Measurements from ENCODE around the gene FMN1.

The FMN1 gene

DNA sequence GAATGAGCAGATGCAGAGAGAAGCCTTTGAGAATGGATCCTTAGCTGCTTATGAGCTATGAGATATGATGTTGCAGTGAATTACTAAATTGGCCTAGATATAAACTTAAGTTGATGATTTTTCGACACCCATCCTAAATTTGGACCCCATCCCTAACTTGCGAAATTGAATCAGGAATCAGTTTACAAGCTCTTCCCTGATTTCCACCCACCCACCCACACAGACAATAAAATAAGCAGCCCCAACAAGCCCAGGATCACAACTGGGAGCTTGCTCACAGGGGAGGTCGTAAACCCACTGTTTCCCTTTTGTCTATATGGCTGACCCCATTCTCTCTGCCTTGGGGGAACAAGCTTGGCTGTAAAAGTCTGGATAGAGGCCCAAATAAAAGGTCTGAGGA is 419.4 kb downstream of the FMN1 start:
- no peak for DNase-seq (ENCODE audit: low read depth)

- no peak for DNase-seq (ENCODE audit: low read depth)
Measured at GRCh38 chr15:32774022-32774421, 420.5 kb downstream of the FMN1 start.

DNA sequence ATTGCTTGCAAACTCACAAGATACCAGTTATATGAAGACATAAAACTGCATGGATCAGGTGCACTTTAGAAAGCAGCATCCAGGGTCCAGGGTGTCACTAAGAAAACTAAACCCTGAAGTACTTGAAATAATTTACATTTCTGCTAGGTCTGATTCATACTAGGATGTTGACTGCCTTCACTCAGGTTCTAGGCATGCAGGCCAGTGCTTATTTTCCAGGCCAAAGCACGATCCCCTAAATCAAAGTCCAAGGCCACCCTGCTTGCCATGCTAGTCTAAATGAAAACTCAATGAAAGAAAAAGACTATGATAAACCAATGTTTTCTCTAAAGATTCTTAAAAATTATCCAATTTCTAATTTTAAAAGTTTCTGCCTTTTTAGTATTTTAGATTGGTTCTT is 427.3 kb downstream of the FMN1 start:
- DNase-seq (ENCODE audit: low read depth): no peak

DNA sequence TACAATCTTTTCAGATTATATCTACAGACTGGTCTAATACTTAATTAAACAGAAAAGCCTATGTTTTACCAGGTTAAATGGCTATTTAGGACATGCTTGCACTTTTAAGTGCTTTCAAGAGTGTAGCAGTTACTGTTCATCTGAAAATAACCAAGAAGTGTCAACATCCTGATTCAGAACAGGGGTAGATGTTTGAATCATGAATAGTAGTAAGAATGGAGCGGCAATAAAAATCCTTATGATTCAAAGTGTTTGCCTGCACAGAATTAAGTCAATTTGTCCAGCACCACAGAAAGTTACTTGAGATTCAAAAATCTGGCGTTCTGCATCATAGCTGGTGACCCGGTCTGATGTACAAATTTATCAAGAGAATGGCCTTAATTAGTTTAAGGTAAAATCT is 428.4 kb downstream of the FMN1 start:
- no peak for DNase-seq (ENCODE audit: low read depth)

DNA sequence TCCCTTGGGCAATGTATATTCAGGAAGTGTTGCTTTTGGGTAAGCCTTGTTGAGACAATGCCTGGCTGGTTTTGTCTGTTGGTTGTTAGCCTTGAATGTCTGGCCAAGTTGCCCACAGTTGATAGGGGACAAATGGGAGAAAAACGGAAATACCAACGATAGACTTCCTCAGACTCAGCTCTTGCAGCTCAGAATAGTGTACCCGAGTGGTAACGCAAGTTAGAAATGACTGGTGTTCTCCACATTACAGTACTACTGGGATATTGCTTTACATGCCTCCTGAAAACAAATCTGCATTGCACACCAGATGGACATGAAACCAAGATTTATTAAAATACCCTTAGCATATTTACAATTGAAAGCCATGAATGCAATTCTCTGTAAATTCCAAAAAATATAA is 429.3 kb downstream of the FMN1 start:
- DNase-seq (ENCODE audit: low read depth): no peak

- DNase-seq (ENCODE audit: low read depth): no peak
Measured at GRCh38 chr15:32763295-32763694, 431.2 kb downstream of the FMN1 start.

GRCh38 chr15:32757426-32757825 is 437.1 kb downstream of the FMN1 start:
- DNase-seq (ENCODE audit: low read depth): no peak

DNA sequence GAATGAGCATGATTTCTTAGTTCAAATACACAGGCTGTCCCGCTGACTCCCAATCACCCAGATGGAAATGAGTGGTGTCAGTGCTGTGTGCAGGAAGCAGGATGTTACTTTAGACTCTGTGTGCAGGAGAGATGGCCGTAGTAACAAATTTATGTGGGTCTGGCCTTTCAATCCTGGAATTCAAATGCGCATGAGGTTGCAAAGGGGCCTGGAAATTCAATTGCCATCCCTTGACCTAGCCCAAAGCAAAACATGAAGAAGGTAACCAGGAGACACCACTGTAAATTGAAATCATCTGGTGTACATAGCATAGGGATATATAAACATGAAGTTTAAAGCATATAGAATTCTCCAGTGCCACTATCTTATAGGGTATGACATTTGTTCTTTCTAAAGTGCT is 443.5 kb downstream of the FMN1 start:
- no peak for DNase-seq (ENCODE audit: low read depth)

GRCh38 chr15:32747921-32748342 is 446.6 kb downstream of the FMN1 start:
- no peak for DNase-seq (ENCODE audit: low read depth)

DNA sequence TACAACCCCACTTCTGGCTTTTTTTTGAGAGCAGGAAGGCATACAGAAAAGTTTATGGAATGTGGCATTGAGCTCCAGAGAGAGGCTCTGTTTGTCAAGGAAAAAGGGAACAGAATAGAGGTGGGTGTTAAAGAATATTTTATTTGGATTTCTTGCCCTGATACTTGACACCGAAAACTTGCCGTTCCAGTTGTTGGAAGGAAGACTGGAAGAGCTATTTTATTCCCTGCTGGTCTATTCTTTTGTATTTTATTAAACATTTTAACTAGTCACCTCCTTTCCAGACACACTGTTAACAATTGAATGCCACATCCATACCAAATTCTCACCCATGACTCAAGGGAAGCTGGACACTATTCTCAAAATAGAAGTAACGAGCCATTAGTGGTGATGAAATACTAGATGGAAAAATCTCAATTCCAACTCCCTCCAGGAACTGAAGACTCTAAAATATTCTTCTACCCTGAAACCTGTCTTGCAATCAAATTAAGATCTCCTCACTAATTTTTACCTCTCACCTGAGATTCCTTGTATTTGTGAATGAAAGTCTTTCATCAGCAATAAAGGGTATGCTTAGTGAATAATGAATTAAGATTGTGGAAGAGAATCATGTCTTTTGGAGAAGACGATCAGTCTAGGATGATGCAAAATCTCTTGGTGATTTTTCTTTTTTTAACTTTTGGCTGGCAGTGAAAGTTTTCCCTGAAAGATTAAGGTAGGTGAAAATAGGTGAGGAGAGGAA is 448.2 kb downstream of the FMN1 start:
- DNase-seq (ENCODE audit: low read depth): no peak

GRCh38 chr15:32743411-32744140 is 450.9 kb downstream of the FMN1 start:
- no peak for DNase-seq (ENCODE audit: low read depth)

DNA sequence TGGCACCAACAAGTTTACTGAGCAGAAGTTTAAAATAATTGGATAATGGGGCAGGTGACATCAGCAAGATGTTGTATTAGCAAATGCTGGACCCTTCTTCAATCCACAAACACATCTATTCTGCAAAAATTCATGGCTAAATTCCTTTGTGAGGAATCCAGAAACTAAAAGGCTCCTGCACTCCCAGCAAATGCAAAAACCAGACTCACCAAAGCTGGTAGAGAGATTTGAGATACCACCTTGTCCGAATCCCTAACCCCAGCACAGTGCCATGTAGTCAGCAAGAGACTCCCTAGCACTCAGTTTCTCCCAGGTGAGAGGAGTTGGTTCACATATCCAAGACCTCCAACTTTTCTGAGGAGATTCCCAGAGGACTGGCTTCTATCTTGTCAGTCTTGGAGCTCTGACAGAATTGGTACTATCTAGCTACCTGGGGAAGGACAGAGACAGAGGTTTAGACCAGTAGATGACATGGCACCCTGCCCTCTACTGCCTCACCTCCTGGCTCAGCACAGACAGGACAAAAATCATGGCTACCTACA is 454.9 kb downstream of the FMN1 start:
- no peak for DNase-seq (ENCODE audit: low read depth)

GRCh38 chr15:32738666-32739065 is 455.8 kb downstream of the FMN1 start:
- no peak for DNase-seq (ENCODE audit: low read depth)

DNA sequence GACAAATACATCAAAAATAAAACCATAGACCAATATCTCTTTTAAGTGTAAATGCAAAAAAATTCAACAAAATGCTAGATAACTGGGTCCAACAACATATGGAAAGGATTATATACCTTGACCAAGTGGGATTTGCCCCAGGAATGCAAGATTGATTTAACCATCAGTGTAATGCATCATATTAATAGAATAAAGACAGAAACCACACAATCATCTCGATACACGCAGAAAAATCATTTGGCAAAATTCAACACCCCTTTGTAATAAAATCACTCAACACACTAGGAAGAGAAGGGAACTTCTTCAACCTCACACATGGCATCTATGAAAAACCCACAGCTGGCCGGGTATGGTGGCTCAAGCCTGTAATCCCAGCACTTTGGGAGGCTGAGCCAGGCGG is 457.2 kb downstream of the FMN1 start:
- no peak for DNase-seq (ENCODE audit: low read depth)

DNA sequence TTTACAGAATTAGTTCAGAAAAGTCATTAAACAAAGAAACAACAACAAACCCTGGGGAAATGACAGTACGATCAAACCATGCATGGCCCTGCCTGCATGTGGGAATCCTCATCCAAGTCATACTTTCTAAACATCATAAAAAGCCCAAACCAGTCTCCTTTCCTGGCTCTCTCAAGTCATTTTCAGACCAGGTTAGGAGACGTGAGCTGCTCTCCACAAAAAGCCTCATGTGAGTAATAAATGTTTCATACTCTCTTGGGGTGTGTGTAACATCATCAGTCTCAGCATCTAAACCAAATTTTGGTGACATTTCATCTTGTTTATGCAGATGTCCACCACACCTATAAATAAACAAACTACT is 457.8 kb downstream of the FMN1 start:
- no peak for DNase-seq (ENCODE audit: low read depth)

- no peak for DNase-seq (ENCODE audit: low read depth)
Measured at GRCh38 chr15:32735989-32736700, 458.4 kb downstream of the FMN1 start.

- DNase-seq (ENCODE audit: low read depth): no peak
Measured at GRCh38 chr15:32733281-32733680, 461.2 kb downstream of the FMN1 start.

DNA sequence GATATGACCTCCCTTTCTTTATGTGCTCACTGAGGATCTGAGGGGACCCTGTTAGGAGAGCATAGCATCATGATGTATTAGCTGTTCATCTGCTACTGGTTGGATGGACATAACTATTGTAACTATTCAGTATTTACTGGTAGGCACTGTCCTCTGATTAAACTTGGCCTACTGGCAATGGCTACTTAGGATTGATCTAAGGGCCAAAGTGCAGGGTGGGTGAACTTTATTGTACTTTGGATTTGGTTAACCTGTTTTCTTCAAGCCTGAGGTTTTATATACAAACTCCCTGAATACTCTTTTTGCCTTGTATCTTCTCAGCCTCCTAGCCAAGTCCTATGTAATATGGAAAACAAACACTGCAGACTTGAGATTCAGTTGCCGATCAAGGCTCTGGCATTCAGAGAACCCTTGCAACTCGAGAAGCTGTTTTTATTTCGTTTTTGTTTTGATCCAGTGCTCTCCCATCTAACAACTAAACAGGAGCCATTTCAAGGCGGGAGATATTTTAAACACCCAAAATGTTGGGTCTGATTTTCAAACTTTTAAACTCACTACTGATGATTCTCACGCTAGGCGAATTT is 461.8 kb downstream of the FMN1 start:
- no peak for DNase-seq (ENCODE audit: low read depth)

DNA sequence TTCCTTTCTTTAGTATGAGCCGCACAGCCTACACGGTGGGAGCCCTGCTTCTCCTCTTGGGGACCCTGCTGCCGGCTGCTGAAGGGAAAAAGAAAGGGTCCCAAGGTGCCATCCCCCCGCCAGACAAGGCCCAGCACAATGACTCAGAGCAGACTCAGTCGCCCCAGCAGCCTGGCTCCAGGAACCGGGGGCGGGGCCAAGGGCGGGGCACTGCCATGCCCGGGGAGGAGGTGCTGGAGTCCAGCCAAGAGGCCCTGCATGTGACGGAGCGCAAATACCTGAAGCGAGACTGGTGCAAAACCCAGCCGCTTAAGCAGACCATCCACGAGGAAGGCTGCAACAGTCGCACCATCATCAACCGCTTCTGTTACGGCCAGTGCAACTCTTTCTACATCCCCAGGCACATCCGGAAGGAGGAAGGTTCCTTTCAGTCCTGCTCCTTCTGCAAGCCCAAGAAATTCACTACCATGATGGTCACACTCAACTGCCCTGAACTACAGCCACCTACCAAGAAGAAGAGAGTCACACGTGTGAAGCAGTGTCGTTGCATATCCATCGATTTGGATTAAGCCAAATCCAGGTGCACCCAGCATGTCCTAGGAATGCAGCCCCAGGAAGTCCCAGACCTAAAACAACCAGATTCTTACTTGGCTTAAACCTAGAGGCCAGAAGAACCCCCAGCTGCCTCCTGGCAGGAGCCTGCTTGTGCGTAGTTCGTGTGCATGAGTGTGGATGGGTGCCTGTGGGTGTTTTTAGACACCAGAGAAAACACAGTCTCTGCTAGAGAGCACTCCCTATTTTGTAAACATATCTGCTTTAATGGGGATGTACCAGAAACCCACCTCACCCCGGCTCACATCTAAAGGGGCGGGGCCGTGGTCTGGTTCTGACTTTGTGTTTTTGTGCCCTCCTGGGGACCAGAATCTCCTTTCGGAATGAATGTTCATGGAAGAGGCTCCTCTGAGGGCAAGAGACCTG is 463.5 kb downstream of the FMN1 start:
- no peak for DNase-seq (ENCODE audit: low read depth)

- no peak for DNase-seq (ENCODE audit: low read depth)
Measured at GRCh38 chr15:32729700-32730395, 464.7 kb downstream of the FMN1 start.
